Sigmoid colon (tissue), 4 donors: ENCODE results near the gene SLC30A7.
"Not testable (repeated sequence)": the region's sequence is repeated elsewhere in the genome, so short reads cannot be mapped to it uniquely, and the experiment has no call there.

Source experiments
- CTCF ChIP-seq, 4 experiments: fragments of 450-650 bp in 3 of 4; fragments of 200-600 bp in 1 of 4; IDR thresholded peaks; one replicate each; pipeline ENCODE4 v1.5.1; 2016 to 2019; ENCODE audit warnings: antibody characterized with exemption in 4 of 4, mild to moderate bottlenecking in 3 of 4, moderate library complexity in 2 of 4
- EP300 ChIP-seq, 4 donors: sonication (generic); formaldehyde crosslinking; IDR thresholded peaks; one replicate each; pipeline ENCODE4 v1.6.1; 2017; ENCODE audit warnings: antibody characterized with exemption in 4 of 4
- POLR2A ChIP-seq, 2 donors: fragments of 450-650 bp; IDR thresholded peaks; one replicate each; pipeline ENCODE4 v1.6.1; 2016; ENCODE audit warnings: antibody characterized with exemption in 2 of 2, mild to moderate bottlenecking in 2 of 2, moderate library complexity in 2 of 2
- POLR2AphosphoS5 ChIP-seq, 4 donors: sonication (generic); formaldehyde crosslinking; IDR thresholded peaks; one replicate each; pipeline ENCODE4 v1.6.1; 2017; ENCODE audit warnings: antibody characterized with exemption in 4 of 4

DNA sequence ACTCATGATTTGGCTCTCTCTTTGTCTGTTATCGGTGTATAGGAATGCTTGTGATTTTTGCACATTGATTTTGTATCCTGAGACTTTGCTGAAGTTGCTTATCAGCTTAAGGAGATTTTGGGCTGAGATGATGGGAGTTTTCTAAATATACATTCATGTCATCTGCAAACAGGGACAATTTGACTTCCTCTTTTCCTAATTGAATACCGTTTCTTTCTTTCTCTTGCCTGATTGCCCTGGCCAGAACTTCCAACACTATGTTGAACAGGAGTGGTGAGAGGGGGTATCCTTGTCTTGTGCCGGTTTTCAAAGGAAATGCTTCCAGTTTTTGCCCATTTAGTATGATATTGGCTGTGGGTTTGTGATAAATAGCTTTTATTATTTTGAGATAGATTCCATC lies 50.2 kb downstream of the SLC30A7 start:
- TF ChIP-seq POLR2A, CTCF, POLR2AphosphoS5, EP300 (IDR thresholded peaks at IDR 0.05): not testable (repeated sequence)
